NCI-H1930 (cell line): ENCODE results near the gene GP1BB.

Source experiments
- DNase-seq, 2 experiments: peaks; one replicate each; lab custom pipeline; 2025; lab: John Stamatoyannopoulos, UW

Gene GP1BB

GRCh38 chr22:19727310-19728150 is 4.2 kb downstream of the GP1BB start:
- peak in 1 of 2 experiments; percentile 9 for DNase-seq

DNA sequence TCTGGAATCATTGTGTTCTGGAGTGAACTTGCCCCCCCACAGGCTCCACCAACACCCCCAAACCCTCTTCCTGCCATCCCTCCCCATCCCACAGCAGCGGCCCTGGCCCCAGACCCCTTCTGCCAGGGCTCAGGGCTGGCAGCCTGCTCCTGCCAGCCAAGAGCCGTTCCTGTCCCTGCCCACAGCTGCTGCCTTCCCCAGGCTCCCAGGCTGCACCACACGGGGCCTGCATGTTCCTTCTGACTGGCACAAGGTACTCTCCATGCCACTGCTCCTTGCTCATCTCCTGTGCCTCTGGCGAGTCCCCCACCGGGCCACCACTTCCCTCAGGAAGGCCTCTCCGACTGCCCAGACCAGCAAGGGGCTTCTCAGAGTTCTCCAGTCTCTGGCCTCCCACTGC is 4.9 kb downstream of the GP1BB start:
- DNase-seq = no peak

GRCh38 chr22:19728836-19729235 is 5.5 kb downstream of the GP1BB start:
- no peak for DNase-seq

DNA sequence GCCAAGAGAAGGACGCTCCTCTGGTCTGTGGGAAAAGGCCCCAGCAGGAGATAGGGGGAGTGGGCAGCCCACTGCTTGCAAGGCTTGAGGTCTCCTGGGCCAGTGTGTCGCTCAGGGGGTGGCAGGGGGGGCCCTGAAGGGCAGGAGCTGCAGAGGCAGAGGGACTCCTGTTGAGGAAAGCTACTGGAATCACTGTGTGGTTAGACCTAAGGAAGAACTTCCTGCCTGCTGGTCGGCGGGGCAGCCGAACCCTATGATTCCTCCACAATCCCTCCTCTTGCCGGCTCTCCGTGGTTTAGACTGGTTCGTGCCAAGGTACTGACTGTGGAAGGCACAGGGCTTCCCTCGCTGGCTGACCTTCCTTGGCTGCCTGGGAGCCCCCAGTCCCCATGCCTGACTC is 6.2 kb downstream of the GP1BB start:
- DNase-seq = no peak

- no peak for DNase-seq
Measured at GRCh38 chr22:19730198-19730597, 6.9 kb downstream of the GP1BB start.

DNA sequence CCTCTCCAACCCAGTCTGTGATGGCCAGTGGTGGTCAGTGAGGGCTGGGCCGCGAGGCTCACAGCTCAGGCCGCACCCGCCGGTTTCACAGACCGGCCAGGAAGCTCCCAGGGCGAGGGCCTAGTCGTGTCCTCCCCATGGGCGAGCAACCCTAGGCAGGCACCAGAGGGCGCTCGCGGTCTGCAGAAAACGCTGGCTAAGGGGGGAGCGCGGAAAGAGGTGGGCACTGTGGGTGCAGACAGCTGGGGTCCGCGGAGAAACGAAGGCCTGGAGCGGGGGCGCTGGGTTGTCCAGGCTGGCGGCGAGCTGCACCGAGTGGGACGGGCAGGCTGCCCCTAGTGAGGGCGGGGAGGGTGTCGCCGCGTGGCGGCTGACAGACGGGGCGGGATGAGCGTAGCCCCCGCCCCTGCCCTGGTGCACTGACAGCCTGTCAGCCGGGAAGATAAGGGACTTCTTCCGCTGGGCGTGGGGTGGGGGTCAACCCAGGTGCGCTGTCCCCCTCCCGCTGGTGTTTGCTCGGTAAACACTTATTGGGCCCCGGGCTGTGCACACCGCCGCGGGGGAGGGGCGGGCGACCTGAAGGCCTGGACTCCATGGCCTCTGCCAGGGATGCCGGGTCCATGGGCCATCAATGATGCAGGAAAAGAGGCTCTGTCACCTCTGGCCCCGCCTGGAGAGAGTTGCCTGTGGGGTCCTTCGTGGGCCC is 7.5 kb downstream of the GP1BB start:
- peak; percentile 33 to 61 for DNase-seq

DNA sequence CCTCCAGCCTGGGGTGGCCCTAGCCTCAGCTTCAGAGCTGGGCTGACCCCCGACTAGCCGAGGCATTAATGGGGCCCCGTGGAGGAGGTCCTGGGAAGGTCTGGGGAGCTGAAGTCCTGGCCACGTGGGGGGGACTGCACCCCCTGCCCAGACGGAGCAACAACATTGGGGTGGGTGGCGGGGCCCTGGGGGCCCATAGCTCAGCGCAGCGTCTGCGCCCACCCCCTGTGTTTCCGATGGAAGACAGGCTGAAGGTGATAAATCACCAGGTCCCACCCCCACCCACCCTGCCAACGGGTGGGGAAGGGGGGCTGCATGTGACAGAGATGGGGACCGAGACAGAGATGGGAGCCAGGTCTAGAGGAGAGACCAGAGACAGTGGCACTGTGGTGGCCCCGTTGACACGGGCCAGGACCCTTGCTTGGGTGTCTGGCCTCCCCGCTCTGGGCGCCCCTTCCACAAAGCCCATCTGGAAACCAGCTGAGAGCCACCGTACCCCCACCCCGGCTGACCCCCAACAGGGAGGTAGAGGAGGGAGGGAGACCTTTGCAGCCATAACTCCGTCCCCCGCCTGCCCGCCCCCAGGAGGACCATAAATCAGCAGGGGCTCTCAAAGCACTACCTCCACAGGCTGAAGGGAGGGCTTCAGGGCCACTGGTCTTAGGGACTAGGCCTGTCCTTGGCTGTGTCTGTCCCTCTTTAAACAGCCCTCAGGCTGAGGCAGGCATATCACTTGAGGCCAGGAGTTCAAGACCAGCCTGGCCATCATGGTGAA is 8.2 kb downstream of the GP1BB start:
- DNase-seq = no peak

- DNase-seq = no peak
Measured at GRCh38 chr22:19732403-19733113, 9.2 kb downstream of the GP1BB start.

DNA sequence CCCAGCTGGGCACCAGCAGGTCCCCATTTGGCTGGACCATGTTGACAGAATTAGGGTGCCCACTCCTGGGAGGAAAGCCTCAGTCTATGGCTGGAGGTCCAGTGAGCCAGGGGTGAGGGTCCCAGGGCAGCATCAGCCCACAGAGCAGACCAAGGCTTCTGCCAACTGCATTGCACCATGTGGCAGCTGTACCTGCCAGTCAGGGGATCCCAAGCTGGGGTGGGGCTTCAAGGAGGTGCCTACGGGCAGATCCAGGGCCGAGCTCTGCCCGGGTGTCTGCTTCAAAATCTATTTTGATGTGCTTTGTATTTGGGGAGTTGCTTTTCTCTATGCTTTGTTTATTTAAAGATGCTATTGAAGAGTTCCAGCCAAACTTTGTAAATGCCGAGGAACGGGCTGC is 10.4 kb downstream of the GP1BB start:
- DNase-seq = no peak

DNA sequence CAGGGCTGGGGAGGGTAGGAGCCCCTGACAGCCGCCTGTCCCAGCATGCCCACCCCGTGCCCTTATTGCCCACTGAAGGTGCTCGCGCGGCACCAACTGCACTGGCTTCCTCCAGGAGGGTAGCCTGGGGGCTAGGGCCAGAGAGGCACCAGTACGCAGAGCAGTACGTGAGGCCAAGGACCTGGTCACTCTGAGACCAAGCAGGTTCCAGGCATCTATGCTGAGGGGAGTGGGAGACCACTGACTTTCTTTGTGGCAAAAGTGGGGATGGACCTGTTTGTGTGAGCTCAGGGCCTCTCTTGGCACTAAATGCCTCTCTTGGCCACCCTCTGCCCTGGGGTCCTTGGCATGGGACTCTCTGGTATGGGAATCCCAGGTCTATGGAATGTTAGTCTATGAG is 10.8 kb downstream of the GP1BB start:
- no peak for DNase-seq

DNA sequence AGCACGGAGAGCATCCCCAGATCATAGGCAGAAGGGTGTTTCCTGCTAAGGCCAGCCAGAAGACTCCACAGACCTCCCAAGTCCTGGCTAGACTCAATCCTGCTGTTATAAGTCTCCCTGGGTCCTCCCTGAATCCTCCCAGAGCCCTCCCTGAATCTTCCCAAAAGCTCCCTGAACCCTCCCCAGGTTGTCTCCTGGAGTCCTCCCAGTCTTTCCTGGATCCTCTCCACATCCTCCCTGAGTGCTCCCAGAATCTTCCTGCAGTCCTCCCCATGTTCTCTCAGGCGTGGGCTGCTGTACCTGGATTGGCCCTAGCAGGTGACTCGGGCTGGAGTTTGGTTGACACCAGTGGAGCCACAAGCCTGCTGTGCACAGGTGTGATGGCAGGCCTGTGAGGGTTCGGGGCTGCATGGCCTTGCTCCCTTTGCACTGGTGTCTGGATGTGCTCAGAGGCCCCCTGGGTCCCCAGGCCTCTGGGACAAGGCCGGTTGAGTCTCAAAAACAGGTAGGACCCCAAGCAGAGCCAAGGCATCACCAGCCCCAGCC is 11.6 kb downstream of the GP1BB start:
- no peak for DNase-seq

- no peak for DNase-seq
Measured at GRCh38 chr22:19735665-19736510, 12.5 kb downstream of the GP1BB start.

- DNase-seq = no peak
Measured at GRCh38 chr22:19737846-19738663, 14.7 kb downstream of the GP1BB start.

- no peak for DNase-seq
Measured at GRCh38 chr22:19738664-19739447, 15.5 kb downstream of the GP1BB start.

DNA sequence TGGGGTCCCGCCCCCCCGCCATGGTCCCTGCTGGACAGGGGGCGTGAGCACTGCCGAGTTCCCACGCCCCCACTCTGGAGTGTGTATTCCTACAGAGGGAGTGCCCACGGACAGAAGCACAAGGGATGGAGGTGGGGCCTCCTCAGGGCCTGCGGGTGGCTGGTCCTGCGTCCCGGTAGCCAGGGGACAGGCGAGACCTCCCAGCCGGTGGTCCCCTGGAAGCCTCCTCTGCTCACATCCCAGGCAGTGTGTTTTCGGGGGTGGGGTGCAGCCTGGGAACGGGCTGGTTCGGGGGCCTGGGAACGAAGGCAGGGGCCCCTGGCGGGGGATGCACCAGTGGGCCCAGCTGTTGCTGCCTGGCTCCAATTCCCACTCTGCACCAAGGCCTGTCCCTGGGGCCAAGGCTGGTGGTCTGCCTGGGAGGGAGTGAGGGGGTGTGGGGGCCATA is 16.1 kb downstream of the GP1BB start:
- DNase-seq = no peak

DNA sequence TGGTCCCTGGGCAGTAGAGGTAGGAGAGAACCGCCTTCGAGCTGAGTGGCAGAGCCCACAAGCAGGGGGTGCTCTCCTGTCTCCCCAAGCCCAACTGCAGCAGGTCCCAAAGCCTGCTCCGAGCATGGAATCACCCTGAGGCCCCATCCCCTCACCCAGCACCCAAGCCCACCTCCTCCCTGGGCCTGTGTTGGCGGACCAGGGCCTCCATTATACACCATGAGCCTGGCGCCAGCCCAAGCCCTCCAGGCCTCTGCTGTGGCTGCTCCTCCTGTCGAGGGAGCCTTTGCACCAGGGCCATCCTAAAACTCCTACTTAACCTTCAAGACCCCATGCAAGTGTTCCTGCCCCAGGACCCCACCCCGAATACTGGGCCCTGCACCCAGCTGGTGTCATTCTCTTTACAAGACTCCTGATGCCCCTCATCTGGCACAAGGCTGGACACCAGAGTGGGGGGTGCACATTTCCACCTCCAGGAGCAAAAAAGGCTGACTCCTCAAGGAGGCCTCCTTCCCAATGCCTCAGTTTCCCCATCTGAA is 16.6 kb downstream of the GP1BB start:
- DNase-seq = no peak

- DNase-seq = no peak
Measured at GRCh38 chr22:19740586-19740985, 17.2 kb downstream of the GP1BB start.

GRCh38 chr22:19741053-19741452 is 17.7 kb downstream of the GP1BB start:
- no peak for DNase-seq
